IPS DF 19.7 (cell line): ENCODE measurements around the gene SELENOF.
"Not testable (repeated sequence)": the region's sequence is repeated elsewhere in the genome, so short reads cannot be mapped to it uniquely, and the experiment has no call there.

Experiments used
- DNase-seq: peaks from one replicate; pipeline ENCODE4 v3.0.0-alpha.2; 2013; ENCODE audit warnings: low read depth, low spot score

Gene SELENOF

DNA sequence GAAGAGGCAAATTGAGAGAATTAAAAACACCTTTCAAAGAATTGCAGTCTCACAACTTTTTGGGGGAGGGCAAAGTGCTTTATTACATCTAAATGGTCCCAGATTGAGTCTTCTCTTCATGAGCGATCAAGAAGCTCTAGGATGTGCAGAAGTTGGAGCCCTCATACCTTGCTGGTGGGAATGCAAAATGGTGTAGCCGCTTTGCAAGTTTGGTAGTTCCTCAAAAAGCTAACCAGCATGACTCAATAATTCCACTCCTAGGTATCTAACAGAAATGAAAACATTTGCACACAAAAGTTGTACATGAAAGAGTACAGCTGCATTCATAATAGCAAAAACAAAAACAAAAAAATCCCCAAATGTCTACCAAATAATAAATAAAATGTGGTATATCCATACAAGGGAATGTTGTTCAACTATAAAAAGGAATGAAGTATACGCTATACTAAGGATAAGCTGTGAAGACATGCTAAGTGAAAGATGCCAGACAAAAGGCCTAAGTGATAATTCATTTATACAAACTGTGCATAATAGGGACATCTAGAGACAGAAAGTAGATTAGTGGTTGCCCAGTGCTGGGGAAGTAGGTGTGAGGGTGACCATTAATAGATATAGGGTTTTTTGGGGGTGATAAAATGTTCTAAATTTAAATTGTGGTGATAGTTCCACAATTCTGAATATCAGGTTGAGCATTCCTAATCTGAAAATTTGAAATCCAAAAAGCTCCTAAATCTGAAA lies 55.2 kb downstream of the SELENOF start:
- no peak for DNase-seq

DNA sequence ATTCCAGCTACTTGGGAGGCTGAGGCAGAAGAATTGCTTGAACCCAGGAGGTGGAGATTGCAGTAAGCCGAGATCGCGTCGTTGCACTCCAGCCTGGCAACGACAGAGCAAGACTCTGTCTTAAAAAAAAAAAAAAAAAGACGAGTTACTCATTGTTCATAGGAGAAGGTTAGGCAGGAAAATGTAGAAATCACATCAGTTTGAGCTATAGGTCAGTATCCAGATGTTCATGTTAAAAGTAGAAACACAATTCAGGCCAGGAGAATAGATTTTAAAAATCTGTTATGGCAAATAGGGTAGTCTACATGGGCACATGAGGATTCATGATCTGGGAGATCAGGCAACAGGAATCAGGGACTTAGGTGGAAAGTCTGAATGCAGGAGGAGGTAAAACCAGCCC lies 57.7 kb downstream of the SELENOF start:
- DNase-seq = no peak

DNA sequence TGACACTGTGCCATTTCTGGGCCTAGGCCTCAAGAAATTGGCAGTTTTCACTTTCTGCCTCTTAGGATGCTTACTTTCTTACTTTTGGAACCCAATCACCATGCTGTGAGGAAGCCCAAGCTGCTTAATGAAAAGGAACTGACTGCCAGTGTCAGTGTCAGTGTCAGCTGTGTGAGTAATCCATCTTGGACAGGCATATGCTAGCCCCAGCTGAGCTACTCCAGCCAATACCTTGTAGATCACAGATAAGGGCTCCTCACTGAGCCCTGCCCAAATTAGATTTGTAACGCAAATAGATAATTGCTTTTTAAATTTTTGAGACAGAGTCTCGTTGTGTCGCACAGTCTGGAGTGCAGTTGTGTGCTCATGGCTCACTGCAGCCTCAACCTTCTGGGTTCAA lies 59.6 kb downstream of the SELENOF start:
- no peak for DNase-seq

DNA sequence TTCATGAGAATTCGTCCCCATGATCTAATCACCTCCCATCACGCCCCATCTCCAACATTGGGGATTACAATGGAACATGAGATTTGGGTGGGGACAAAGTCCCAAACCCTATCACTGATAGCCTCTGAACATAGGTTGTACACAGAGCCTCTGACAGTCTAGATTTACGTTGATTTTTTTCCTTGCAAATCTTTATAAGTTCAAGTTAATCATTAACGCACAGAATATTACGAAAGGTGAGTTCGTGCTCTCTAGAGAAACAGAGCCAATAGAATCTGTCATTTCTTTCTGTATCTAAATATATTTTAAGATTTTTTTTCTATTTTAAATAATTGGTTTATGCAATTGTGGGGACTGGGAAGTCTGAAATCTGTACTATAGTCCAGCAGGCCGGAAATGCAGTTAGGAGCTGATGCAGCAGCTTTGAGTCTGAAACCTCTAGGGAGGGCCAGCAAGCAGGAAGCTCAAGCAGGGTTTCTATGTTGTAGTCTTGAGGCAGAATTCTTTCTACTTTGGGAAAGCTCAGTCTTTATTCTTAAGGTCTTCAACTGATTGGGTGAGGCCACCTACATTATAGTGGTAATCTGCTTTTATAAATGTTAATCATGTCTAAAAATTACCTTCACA lies 61.0 kb downstream of the SELENOF start:
- DNase-seq = no peak

DNA sequence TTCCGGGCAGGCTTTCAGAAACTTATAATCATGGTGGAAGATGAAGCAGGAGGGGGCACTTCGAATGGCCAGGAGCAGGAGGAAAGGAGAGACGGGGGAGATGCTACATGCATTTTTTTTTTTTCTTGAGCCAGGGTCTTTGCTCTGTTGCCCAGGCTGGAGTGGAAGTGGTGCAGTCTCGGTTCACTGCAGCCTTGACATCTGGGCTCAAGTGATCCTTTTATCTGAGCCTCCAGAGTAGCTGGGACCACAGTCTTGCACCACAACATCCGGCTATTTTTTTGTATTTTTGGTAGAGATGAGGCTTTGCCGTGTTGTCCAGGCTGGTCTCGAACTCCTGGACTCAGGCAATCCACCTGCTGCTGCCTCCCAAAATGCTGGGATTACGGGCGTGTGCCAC lies 61.6 kb downstream of the SELENOF start:
- no peak for DNase-seq

DNA sequence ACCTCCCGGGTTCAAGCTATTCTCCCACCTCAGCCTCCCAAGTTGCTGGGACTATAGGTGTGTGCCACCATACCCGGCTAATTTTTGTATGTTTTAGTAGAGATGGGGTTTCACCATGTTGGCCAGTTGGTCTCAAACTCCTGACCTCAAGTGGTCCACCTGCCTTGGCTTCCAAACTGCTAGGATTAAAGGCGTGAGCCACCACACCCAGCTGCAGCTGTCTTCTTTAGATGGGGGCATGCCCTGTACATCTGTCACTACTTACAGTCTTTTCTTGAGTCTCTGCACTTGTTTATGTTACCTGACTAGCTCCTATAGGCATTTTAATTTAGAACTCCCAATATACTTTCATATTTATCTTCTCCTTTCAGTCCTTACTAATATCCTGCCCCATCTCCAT lies 64.2 kb downstream of the SELENOF start:
- DNase-seq = no peak

DNA sequence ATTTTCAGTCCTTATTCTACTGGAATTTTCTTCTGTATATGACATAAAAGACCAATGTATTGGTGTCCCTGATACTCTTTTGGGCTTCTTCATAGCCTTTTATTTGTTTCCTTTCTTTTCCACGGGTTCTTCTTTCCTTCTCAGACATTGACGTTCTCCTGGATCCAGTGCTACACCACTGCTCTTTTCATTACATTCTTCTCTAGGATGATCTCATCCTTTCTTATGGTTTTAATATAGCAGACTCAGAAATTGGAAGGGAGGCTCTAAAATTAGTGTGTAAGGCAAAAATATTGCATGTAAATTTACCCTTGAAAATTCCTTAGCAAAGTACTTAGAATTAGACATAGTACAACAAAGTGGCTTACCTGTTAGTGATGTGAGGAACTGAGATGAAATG lies 65.3 kb downstream of the SELENOF start:
- DNase-seq = no peak

DNA sequence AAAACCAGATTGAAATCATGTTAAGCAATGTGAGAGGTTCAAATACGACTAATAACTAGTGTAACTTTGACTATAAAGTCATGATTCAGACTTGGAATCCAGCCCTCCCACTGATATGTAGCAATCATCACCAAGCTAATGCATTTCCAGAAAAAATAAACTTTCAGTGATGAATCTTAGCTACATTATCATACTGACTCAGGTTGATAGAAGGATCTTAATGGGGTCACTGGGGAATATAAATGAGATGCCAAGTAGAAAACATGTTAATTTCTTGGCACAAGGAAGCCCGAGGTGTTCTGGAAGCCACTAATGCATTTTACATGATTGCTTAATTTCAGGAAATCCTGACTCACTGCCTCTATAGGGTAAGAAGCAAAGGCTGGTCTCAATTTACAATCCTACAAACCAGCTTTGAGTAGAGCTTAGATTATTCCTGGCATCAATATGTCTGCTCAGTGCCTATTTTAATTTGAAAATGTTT lies 67.7 kb downstream of the SELENOF start:
- DNase-seq = no peak

DNA sequence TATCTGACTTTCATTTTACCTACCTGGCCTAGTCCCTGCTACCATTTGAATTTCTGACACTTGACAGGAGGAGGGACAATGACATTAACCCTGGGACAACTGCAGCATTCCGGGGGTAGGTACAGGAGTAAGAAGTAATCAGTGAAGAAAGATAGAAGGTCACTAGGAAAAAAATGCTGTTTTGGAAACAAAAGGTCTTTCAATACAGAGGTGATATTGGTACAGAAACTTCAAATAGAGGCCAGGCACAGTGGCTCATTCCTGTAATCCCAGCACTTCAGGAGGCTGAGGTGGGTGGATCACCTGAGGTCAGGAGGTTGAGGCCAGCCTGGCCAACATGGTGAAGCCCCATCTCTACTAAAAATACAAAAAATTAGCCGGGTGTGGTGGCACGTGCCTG lies 68.4 kb downstream of the SELENOF start:
- no peak for DNase-seq

DNA sequence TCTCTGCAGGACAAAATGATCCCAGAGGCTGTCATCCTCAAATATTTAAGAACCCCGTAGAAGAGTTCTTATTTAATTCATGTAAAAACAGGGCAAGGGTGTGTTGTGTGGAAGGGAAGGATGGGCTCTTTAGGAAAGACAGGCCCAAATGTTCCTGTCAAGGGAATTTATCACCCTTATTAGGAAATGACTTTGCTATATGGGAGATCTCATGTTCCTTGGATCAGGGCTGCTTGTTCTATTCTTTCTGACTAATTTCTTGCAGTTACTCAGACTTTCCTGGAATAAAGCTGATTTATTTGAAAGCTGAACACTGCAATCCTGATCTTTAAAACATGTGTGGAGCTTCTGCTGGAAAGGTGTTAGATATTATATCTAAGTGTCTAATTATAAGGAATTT lies 72.8 kb downstream of the SELENOF start:
- DNase-seq = no peak

DNA sequence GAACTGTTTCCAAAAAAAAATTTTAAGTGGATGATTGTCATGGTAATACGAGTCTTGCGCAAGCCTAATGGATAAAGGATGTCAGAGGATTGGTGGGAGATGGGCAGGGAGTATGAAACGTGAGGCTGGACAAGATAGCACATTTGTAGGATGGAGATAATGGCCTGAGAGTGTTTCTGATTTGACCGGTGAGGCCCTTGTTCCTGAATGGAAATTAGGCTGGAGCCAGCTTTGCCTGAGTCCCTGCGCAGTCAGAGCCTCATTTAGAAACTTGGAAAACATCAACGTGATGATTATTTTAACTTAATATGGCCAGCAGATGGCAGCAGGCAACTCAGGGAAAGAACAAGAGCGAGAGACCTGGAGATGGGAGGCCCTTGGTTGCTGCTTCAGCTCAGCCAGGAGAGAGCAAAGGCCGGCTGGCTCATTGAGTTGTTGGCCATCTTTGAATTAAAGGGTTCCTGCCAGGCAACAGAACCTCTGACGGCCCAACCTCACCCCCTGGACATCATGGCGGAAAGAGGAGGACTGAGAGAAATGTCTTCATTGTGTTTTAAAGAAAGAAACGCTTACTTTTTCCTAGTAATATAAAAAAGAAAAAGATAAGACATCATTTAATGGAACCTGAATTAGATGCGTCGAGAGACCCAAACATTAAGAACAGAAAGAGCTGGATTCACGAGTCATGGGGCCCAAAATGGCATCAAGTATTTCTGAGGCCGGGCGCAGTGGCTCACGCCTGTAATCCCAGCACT lies 80.3 kb downstream of the SELENOF start:
- DNase-seq = peak; percentile 82

DNA sequence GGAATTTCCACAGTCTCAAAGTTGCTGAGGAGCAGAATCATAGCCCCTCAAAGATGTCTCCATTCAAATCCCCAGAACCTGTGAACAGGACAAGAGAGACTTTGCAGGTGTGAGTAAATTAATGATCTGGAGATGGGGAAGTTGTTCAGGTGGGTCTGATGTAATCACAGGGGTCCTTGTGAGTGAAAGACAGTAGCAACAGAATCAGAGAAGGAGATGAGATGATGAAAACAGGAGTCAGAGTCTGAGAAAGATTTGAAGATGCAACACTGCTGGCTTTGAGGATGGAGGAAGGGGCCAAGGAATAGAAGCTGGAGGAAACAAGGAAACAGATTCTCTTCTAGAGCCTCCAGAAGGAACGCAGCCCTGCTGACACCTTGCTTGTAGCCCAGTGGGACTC lies 81.5 kb downstream of the SELENOF start:
- no peak for DNase-seq

DNA sequence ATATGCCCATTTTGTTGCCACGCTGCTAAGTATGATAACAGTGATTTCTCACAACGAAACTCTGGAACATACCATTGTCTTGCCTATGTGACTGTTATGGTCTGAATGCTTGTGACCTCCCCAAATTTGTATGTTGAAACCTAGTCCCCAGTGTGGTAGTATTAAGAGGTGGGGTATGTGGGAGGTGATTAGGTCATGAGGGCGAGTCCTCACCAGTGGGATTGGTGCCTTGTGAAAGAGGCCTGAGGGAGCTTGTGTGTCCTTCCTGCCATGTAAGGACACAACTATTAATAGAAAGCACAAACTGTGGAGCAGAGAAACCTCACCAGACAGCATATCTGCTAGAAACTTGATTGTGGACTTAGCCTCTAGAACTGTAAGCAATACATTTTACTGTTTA lies 84.6 kb downstream of the SELENOF start:
- DNase-seq = no peak

DNA sequence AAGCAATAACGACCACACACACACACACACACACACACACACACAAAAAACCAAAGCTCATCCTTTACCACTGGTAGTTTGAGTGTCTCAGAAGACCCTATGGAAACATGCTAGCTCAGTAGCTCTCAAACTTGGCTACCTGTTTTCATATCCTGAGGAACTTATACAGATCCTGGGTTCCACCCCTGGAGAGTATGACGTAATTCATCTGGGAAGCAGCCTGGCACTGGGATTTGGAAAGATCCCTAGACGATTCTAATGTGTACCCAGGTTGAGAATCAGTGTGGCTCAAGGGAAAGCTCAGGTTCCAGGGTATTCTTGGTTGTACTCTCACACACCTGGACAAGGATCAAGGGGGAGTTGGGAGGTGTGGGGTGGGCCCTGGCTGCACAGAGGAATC lies 85.9 kb downstream of the SELENOF start:
- no peak for DNase-seq

DNA sequence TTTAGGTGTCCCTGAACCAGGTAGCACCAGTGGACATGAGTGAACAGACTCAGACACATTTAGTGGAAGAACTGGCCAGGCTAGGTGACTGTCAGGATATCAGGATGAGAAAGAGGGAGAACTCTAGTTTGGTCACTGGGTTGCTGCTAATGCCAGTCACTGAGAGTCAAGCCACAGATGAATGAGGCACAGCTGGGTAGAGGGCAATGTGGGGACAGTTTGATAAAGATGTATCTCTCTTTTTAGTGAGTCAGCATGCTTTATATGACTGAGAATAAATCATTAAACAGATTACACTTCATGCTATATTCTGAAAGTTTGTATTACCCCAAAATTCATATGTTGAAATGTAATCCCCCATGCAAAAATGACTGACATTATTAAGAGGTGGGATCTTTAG lies 87.1 kb downstream of the SELENOF start:
- DNase-seq = no peak

DNA sequence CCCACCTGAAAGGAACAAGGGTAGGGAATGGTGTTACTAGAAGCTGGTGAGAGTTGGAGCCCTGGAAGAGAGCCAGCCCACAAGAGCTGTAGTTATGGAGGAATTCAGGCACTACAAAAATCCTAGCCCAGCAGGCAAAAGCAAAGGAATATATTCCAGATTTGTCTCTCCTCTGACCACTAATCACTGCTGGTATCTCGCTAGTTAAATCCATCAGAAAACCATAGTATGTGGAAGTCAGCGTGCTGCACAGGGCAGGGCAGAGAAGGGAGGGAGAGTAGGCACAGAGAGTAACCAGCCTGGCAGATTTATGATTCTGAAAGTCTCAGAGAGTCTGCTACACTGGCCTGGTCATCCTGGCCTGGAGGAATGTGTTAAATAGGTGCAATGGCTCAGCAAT lies 88.6 kb downstream of the SELENOF start:
- no peak for DNase-seq

DNA sequence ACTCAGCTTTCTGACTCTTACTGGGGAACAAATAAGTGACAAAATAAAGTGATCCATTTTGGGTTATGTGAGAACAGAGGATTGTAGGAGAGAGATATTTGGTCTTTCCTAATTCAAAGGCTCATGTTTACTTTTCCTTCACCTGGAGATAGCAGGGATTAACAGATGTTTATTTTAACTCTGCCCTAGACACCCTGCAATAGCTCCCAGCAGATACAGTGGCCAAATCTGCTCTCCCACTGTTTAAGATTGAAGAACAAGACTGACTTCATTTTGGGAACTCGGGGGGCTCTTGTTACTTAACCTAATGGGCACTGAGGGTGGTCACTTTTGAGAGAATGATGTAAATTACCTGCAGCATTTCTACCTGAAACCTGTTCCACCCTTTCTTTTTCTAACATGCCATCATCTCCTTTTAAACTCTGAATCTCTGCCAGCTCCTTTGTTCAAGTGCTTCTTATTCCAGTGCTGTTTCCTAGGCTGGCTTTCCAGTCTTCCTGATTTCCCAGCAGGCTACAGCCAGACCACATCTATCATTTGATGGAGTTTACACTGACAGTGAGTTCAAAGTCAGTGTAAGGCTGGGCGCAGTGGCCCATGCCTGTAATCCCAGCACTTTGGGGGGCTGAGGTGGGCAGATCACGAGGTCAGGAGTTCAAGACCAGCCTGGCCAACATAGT lies 90.0 kb downstream of the SELENOF start:
- no peak for DNase-seq

DNA sequence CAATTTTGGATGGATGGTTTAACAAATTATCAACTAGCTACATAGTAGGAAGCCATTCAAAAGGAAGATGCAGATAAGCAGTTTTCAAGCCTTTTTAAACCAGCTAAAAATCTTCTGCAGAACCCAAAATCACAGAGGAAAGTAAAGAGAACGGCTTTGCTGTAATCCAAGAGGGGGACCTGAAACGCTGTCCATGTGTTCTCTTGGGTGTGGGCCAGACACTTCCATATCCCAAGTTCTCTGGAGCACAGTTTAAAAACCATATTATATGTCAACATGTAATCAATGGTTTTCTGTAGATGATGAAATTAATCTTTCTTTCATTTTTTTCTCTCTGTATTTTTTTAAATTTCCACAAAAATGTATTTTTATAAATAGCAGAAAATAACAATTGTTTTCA lies 90.5 kb downstream of the SELENOF start:
- no peak for DNase-seq

DNA sequence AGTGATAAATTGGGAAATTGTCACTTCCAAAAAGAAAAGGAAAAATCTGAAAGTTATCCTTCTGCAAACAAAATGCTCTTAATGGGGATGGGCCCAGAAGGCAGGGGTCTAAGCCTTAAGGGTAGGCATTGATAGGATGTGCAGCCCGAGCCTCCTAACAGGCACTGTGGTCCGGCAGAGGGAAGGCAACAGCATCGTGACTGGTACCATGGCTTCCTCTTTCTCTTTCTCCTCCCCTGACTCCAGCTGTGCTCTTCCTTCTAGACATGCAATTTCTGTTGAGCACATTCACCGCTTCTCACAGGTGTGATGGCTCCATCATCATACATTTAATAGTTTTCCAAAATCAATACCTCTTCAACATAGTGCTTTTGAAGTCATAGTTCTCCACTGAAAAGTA lies 91.5 kb downstream of the SELENOF start:
- no peak for DNase-seq

DNA sequence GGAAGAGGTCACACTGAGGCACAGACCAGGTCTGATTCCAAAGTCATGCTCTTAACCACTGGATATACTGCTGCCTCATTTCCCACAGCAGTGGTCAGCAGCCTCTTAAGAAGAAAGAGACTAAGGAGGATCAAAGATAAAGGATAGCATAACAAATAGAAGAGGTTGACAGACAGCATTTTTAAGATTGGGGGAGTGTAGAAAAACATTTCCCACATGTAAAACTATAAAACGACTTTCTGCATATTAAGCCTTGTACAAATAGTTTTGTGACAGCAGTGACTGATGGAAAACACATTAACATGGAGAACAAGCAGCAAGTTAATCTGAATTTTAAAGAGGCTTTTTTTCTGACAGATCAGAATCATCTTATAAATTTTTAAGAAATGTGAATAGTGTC lies 92.0 kb downstream of the SELENOF start:
- DNase-seq = no peak

DNA sequence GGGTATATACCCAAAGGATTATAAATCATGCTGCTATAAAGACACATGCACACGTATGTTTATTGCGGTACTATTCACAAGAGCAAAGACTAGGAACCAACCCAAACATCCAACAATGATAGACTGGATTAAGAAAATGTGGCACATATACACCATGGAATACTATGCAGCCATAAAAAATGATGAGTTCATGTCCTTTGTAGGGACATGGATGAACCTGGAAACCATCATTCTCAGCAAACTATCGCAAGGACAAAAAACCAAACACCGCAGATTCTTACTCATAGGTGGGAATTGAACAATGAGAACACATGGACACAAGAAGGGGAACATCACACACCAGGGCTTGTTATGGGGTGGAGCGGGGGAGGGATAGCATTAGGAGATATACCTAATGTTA lies 94.0 kb downstream of the SELENOF start:
- DNase-seq = not testable (repeated sequence)

DNA sequence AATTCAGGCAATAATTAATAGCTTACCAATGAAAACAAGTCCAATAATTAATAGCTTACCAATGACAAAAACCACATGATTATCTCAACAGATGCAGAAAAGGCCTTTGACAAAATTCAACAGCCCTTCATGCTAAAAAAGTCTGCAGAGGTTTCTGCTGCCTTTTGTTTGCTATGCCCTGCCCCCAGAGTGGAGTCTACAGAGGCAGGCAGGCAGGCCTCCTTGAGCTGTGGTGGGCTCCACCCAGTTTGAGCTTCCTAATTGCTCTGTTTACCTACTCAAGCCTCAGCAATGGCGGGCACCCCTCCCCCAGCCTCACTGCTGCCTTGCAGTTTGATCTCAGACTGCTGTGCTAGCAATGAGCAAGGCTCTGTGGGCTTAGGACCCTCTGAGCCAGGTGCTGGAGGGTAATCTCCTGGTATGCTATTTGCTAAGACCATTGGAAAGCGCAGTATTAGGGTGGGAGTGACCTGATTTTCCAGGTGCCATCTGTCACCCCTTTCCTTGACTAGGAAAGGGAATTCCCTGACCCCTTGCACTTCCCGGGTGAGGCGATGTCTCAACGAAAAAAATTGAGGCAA lies 96.6 kb downstream of the SELENOF start:
- not testable (repeated sequence) for DNase-seq
